IPS-18a (cell line): ENCODE results near the gene VRK3.

Source experiments
- H3K27ac ChIP-seq: one replicate; pipeline ENCODE4 v1.5.1; 2013; ENCODE audit warnings: low read length
- H3K27me3 ChIP-seq: one replicate; pipeline ENCODE4 v1.6.1; 2013; ENCODE audit warnings: mild to moderate bottlenecking, low read length; ENCODE audit not compliant: control insufficient read depth, insufficient read depth
- H3K36me3 ChIP-seq: one replicate; pipeline ENCODE4 v1.6.1; 2013; ENCODE audit warnings: low read depth, low read length; ENCODE audit not compliant: control insufficient read depth
- H3K4me1 ChIP-seq: one replicate; pipeline ENCODE4 v1.6.1; 2013; ENCODE audit warnings: low read depth, low read length; ENCODE audit not compliant: control insufficient read depth
- H3K4me3 ChIP-seq: one replicate; pipeline ENCODE4 v1.5.1; 2013; ENCODE audit warnings: low read length
- H3K9ac ChIP-seq: one replicate; pipeline ENCODE4 v1.6.1; 2013; ENCODE audit warnings: mild to moderate bottlenecking, low read length, moderate library complexity
- H3K9me3 ChIP-seq: one replicate; pipeline ENCODE4 v1.6.1; 2013; ENCODE audit warnings: low read depth, low read length; ENCODE audit not compliant: control insufficient read depth

VRK3 gene

GRCh38 chr19:49985871-49986270 lies 39.3 kb downstream of the VRK3 start:
- H3K9me3 ChIP-seq: no peaks in the 10 kb centered on the region
- no peaks in the 10 kb centered on the region for H3K36me3 ChIP-seq
- H3K9ac ChIP-seq: no peak overlapping the region
- H3K27me3 ChIP-seq: no peaks in the 10 kb centered on the region
- no peak overlapping the region for H3K4me3 ChIP-seq
- H3K4me1 ChIP-seq: no peaks in the 10 kb centered on the region
- H3K27ac ChIP-seq: no peak overlapping the region

- H3K36me3 ChIP-seq: no peaks in the 10 kb centered on the region
- H3K27ac ChIP-seq: no peak overlapping the region
- no peaks in the 10 kb centered on the region for H3K4me1 ChIP-seq
- H3K4me3 ChIP-seq: no peak overlapping the region
- no peaks in the 10 kb centered on the region for H3K9me3 ChIP-seq
- H3K27me3 ChIP-seq: no peaks in the 10 kb centered on the region
- no peak overlapping the region for H3K9ac ChIP-seq
These were observed 40.7 kb downstream of the VRK3 start for GRCh38 chr19:49984491-49984890.

- H3K4me3 ChIP-seq: no peak overlapping the region
- no peaks in the 10 kb centered on the region for H3K9me3 ChIP-seq
- H3K36me3 ChIP-seq: no peaks in the 10 kb centered on the region
- no peak overlapping the region for H3K9ac ChIP-seq
- no peaks in the 10 kb centered on the region for H3K27me3 ChIP-seq
- no peak overlapping the region for H3K27ac ChIP-seq
- no peaks in the 10 kb centered on the region for H3K4me1 ChIP-seq
These were observed 41.4 kb downstream of the VRK3 start for GRCh38 chr19:49983645-49984229.

- H3K27ac ChIP-seq: no peak overlapping the region
These were observed 43.3 kb downstream of the VRK3 start for GRCh38 chr19:49981603-49982593.

GRCh38 chr19:49978324-49978723 lies 46.8 kb downstream of the VRK3 start:
- H3K27me3 ChIP-seq: no peaks in the 10 kb centered on the region
- H3K4me3 ChIP-seq: no peak overlapping the region
- no peaks in the 10 kb centered on the region for H3K36me3 ChIP-seq
- no peaks in the 10 kb centered on the region for H3K9me3 ChIP-seq
- H3K9ac ChIP-seq: no peak overlapping the region
- H3K27ac ChIP-seq: no peak overlapping the region
- H3K4me1 ChIP-seq: no peaks in the 10 kb centered on the region

More at GRCh38 chr19:49981603-49982593, 43.3 kb downstream of the VRK3 start:
- Histone ChIP-seq H3K9ac (no peak overlapping the region), H3K4me1 (no peaks in the 10 kb centered on the region), H3K36me3 (no peaks in the 10 kb centered on the region), H3K9me3 (no peaks in the 10 kb centered on the region), H3K4me3 (no peak overlapping the region), H3K27me3 (no peaks in the 10 kb centered on the region)

GRCh38 chr19:49977881-49978280 lies 47.3 kb downstream of the VRK3 start:
- no peaks in the 10 kb centered on the region for H3K27me3 ChIP-seq
- no peak overlapping the region for H3K9ac ChIP-seq
- no peaks in the 10 kb centered on the region for H3K9me3 ChIP-seq
- no peak overlapping the region for H3K27ac ChIP-seq
- H3K4me3 ChIP-seq: no peak overlapping the region
- H3K36me3 ChIP-seq: no peaks in the 10 kb centered on the region
- no peaks in the 10 kb centered on the region for H3K4me1 ChIP-seq

GRCh38 chr19:49977076-49977475 lies 48.1 kb downstream of the VRK3 start:
- no peaks in the 10 kb centered on the region for H3K36me3 ChIP-seq
- no peaks in the 10 kb centered on the region for H3K4me1 ChIP-seq
- H3K9ac ChIP-seq: no peak overlapping the region
- no peaks in the 10 kb centered on the region for H3K27me3 ChIP-seq
- H3K27ac ChIP-seq: no peak overlapping the region
- no peaks in the 10 kb centered on the region for H3K9me3 ChIP-seq
- H3K4me3 ChIP-seq: no peak overlapping the region

- no peaks in the 10 kb centered on the region for H3K9me3 ChIP-seq
- H3K4me3 ChIP-seq: no peak overlapping the region
- H3K27me3 ChIP-seq: no peaks in the 10 kb centered on the region
- no peaks in the 10 kb centered on the region for H3K36me3 ChIP-seq
- H3K4me1 ChIP-seq: no peaks in the 10 kb centered on the region
- no peak overlapping the region for H3K27ac ChIP-seq
- no peak overlapping the region for H3K9ac ChIP-seq
These were observed 48.7 kb downstream of the VRK3 start for GRCh38 chr19:49976496-49976895.

- Histone ChIP-seq H3K36me3 (no peaks in the 10 kb centered on the region), H3K27ac (no peak overlapping the region), H3K4me3 (no peak overlapping the region), H3K27me3 (no peaks in the 10 kb centered on the region), H3K9me3 (no peaks in the 10 kb centered on the region), H3K4me1 (no peaks in the 10 kb centered on the region), H3K9ac (no peak overlapping the region)
These were observed 50.1 kb downstream of the VRK3 start for GRCh38 chr19:49975051-49975450.

- no peaks in the 10 kb centered on the region for H3K4me1 ChIP-seq
- no peak overlapping the region for H3K4me3 ChIP-seq
- no peaks in the 10 kb centered on the region for H3K9me3 ChIP-seq
- H3K27me3 ChIP-seq: no peaks in the 10 kb centered on the region
- H3K27ac ChIP-seq: no peak overlapping the region
- no peaks in the 10 kb centered on the region for H3K36me3 ChIP-seq
- H3K9ac ChIP-seq: no peak overlapping the region
These were observed 51.2 kb downstream of the VRK3 start for GRCh38 chr19:49973987-49974386.

- H3K27me3 ChIP-seq: no peaks in the 10 kb centered on the region
- H3K4me3 ChIP-seq: no peak overlapping the region
- H3K4me1 ChIP-seq: no peaks in the 10 kb centered on the region
- no peaks in the 10 kb centered on the region for H3K9me3 ChIP-seq
- no peak overlapping the region for H3K9ac ChIP-seq
- no peak overlapping the region for H3K27ac ChIP-seq
- H3K36me3 ChIP-seq: no peaks in the 10 kb centered on the region
These were observed 52.3 kb downstream of the VRK3 start for GRCh38 chr19:49972841-49973240.
